Suprapubic skin (tissue), 4 donors: ENCODE results near the gene TNKS2. TPM values are rescaled to one million over a fixed set of nuclear protein-coding genes. Genes with fewer than 3 reads are reported as not detected.

Experiments used
- DNase-seq, 2 donors: peaks; one replicate each; pipeline ENCODE4 v3.0.0-alpha.2; 2019; ENCODE audit warnings: low spot score in 2 of 2
- H3K27ac ChIP-seq: fragments of 200-600 bp; sonication (generic); one replicate; pipeline ENCODE4 v1.5.1; 2019
- H3K27me3 ChIP-seq: fragments of 200-600 bp; sonication (generic); one replicate; pipeline ENCODE4 v1.5.1; 2019
- H3K36me3 ChIP-seq: fragments of 200-600 bp; sonication (generic); one replicate; pipeline ENCODE4 v1.5.1; 2019
- H3K4me1 ChIP-seq: fragments of 200-600 bp; sonication (generic); one replicate; pipeline ENCODE4 v1.5.1; 2019
- H3K4me3 ChIP-seq: fragments of 200-600 bp; sonication (generic); one replicate; pipeline ENCODE4 v1.5.1; 2019; ENCODE audit warnings: mild to moderate bottlenecking
- H3K9me3 ChIP-seq: fragments of 200-600 bp; sonication (generic); one replicate; pipeline ENCODE4 v1.5.1; 2019
- EP300 ChIP-seq: sonication (generic); formaldehyde crosslinking; IDR thresholded peaks from one replicate; pipeline ENCODE4 v1.6.1; 2017; ENCODE audit warnings: antibody characterized with exemption
- POLR2A ChIP-seq, 2 donors: fragments of 450-650 bp; IDR thresholded peaks; one replicate each; pipeline ENCODE4 v1.6.1; 2017; ENCODE audit warnings: antibody characterized with exemption in 2 of 2, mild to moderate bottlenecking in 2 of 2, moderate library complexity in 2 of 2
- POLR2AphosphoS5 ChIP-seq, 3 donors: sonication (generic); formaldehyde crosslinking; IDR thresholded peaks; one replicate each; pipeline ENCODE4 v1.6.1; 2017; ENCODE audit warnings: antibody characterized with exemption in 3 of 3
- WGBS: methylation state at CpG from one replicate; pipeline ENCODE4 v1.1.5; 2018; 5-methylcytosine and 5-hydroxymethylcytosine counted together
- total RNA-seq, 4 donors: library from RNA; depleted of rRNA; stranded (reverse); fragments of >200 nt; gene quantifications; one replicate each; pipeline ENCODE4 v1.1.0, GENCODE V29; 2016
- TF ChIP-seq, protein P1 (sequence below), 2 donors: fragments of 200-600 bp in 1 of 2; fragments of 450-650 bp in 1 of 2; sonication (generic) in 1 of 2; IDR thresholded peaks; one replicate each; pipeline ENCODE4 v1.5.1; 2016 to 2019; ENCODE audit warnings: antibody characterized with exemption in 2 of 2, mild to moderate bottlenecking in 1 of 2, moderate library complexity in 1 of 2

The TNKS2 gene
- total RNA-seq, 4 donors from 2014 or later = 33.8 to 69.4 (median 47.0) TPM

DNA sequence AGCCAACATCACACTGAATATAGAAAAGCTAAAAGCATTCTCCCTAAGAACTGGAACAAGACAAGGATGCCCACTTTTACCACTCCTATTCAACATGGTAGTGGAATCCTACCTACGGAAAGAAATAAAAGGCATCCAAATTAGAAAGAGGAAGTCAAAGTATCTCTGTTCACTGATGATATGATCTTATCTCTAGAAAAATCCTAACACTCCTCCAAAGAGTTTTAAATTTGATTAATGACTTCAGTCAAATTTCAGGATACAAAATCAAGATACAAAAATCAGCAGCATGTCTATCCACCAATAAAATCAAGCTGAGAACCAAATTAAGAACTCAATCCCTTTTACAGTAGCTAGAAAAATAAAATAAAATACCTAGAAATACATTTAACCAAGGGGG lies 35.3 kb upstream of the TNKS2 start:
- H3K36me3 ChIP-seq = no peaks in the 10 kb centered on the region
- no peak for DNase-seq
- H3K4me1 ChIP-seq = no peaks in the 10 kb centered on the region
- H3K27me3 ChIP-seq = no peaks in the 10 kb centered on the region
- H3K9me3 ChIP-seq = no peaks in the 10 kb centered on the region
- no peak overlapping the region for H3K27ac ChIP-seq
- 45% methylated on average over 1 of the region's 1 CpG for WGBS
- TF ChIP-seq POLR2A (IDR thresholded peaks at IDR 0.05) (no peak), EP300 (no peak), POLR2AphosphoS5 (IDR thresholded peaks at IDR 0.05) (no peak)
- TF ChIP-seq, protein P1, sequence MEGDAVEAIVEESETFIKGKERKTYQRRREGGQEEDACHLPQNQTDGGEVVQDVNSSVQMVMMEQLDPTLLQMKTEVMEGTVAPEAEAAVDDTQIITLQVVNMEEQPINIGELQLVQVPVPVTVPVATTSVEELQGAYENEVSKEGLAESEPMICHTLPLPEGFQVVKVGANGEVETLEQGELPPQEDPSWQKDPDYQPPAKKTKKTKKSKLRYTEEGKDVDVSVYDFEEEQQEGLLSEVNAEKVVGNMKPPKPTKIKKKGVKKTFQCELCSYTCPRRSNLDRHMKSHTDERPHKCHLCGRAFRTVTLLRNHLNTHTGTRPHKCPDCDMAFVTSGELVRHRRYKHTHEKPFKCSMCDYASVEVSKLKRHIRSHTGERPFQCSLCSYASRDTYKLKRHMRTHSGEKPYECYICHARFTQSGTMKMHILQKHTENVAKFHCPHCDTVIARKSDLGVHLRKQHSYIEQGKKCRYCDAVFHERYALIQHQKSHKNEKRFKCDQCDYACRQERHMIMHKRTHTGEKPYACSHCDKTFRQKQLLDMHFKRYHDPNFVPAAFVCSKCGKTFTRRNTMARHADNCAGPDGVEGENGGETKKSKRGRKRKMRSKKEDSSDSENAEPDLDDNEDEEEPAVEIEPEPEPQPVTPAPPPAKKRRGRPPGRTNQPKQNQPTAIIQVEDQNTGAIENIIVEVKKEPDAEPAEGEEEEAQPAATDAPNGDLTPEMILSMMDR (IDR thresholded peaks at IDR 0.05) = no peak
- H3K4me3 ChIP-seq = no peak overlapping the region

DNA sequence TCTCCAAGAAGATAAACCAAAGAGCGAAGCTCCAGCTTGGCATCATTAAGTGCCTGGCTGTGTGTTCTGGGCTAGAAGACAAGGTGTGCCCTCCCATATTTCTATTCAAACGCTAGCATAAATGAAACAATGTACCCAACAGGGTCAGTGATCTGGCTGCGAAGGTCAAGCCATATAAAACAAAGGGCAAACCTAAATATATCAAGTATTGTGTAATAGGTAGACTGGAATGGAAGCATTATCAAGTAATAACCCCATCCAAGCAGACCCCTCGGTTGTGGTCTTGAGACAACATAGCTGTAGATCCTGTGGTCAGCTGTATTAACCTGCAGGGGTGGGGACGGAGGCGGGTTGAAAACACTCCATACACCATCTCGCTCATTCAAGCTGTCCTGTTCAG lies 31.6 kb upstream of the TNKS2 start:
- Histone ChIP-seq H3K27ac (no peak overlapping the region), H3K4me3 (no peak overlapping the region), H3K27me3 (no peaks in the 10 kb centered on the region), H3K4me1 (no peaks in the 10 kb centered on the region), H3K9me3 (no peaks in the 10 kb centered on the region), H3K36me3 (no peaks in the 10 kb centered on the region)
- WGBS = 92% methylated on average over 7 of the region's 7 CpGs
- TF ChIP-seq, protein P1 (IDR thresholded peaks at IDR 0.05) = no peak
- TF ChIP-seq POLR2A (IDR thresholded peaks at IDR 0.05) = no peak
- TF ChIP-seq EP300 = no peak
- no peak for TF ChIP-seq POLR2AphosphoS5 (IDR thresholded peaks at IDR 0.05)
- DNase-seq = no peak

DNA sequence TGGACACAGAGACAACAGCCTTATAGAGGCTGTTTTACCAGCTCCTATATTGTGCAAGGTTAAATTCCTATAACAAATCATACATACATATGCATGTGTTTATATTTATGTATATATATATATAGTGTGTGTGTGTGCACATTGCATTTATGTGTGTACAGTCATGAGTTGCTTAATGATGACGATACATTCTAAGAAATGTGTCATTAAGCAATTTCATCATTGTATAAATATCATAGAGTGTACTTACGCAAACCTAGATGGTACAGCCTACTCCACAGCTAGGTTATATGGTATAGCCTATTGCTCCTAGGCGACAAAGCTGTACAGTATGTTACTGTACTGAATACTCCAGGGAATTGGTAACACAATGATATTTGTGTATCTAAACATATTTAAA lies 30.1 kb upstream of the TNKS2 start:
- Histone ChIP-seq H3K27ac (no peak overlapping the region), H3K9me3 (no peaks in the 10 kb centered on the region), H3K4me3 (no peak overlapping the region), H3K27me3 (no peaks in the 10 kb centered on the region), H3K4me1 (no peaks in the 10 kb centered on the region), H3K36me3 (no peaks in the 10 kb centered on the region)
- no peak for DNase-seq
- TF ChIP-seq, protein P1 (IDR thresholded peaks at IDR 0.05) = no peak
- no peak for TF ChIP-seq EP300
- WGBS = 80% methylated on average over 3 of the region's 3 CpGs

DNA sequence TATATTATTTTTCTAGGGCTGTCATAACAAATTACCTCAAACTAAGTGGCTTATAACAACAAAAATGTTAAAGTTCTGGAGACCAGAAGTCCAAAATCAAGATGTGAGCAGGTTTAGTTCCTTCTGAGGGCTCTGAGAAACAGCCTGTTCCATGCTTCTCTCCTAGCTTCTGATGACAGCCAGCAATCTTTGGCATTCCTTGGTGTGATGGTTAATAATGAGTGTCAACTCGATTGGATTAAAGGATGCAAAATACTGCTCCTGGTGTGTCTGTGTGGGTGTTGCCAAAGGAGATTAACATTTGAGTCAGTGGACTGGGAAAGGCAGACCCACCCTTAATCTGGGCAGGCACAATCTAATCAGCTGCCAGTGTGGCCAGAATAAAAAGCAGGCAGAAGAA lies 26.3 kb upstream of the TNKS2 start:
- 47% methylated on average over 1 of the region's 1 CpG for WGBS
- Histone ChIP-seq H3K4me1 (peaks cover 3% of the 10 kb centered on the region), H3K27me3 (peaks cover 3% of the 10 kb centered on the region), H3K36me3 (no peaks in the 10 kb centered on the region), H3K9me3 (no peaks in the 10 kb centered on the region), H3K4me3 (no peak overlapping the region), H3K27ac (no peak overlapping the region)
- DNase-seq = no peak
- TF ChIP-seq EP300 = no peak
- no peak for TF ChIP-seq POLR2AphosphoS5 (IDR thresholded peaks at IDR 0.05)

DNA sequence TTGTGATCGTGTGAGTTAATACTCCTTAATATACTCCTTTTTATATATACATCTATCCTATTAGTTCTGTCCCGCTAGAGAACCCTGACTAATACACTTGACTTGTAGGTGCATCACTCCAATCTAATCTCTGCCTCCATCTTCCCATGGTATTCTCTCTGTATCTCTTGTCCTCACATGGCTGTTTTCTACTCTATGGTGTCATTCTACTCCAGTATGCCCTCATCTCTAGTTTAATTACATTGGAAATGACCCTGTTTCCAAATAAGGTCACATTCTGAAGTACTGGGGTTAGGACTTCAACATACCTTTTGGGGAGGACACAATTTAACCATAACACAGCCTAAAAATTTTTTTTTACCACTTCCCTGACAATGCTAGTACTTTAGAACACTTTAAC lies 25.8 kb upstream of the TNKS2 start:
- Histone ChIP-seq H3K9me3 (no peaks in the 10 kb centered on the region), H3K27ac (no peak overlapping the region), H3K27me3 (peaks cover 3% of the 10 kb centered on the region), H3K36me3 (no peaks in the 10 kb centered on the region), H3K4me3 (no peak overlapping the region), H3K4me1 (peaks cover 3% of the 10 kb centered on the region)
- WGBS = 84% methylated on average over 2 of the region's 2 CpGs
- no peak for DNase-seq
- TF ChIP-seq, protein P1 (IDR thresholded peaks at IDR 0.05) = no peak
- TF ChIP-seq POLR2AphosphoS5 (IDR thresholded peaks at IDR 0.05) (no peak), EP300 (no peak), POLR2A (IDR thresholded peaks at IDR 0.05) (no peak)

DNA sequence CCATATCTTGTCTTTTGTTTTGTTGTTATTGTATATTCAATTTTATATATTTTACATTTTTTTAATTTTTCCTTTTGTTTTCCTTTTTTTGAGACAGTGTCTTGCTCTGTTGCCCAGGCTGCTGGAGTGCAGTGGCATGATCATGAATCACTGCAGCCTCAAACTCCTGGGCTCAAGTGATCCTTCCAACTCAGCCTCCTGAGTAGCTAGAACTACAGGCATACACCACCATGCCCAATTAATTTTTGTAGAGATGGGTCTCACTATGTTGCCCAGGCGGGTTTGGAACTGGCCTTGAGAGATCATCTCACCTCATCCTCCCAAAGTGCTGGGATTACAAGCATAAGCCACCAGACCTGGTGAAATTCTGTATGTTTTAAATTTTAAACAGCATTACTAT lies 25.4 kb upstream of the TNKS2 start:
- WGBS = 100% methylated on average over 1 of the region's 1 CpG
- Histone ChIP-seq H3K4me1 (peaks cover 3% of the 10 kb centered on the region), H3K27me3 (peaks cover 3% of the 10 kb centered on the region), H3K9me3 (no peaks in the 10 kb centered on the region), H3K4me3 (no peak overlapping the region), H3K27ac (no peak overlapping the region), H3K36me3 (no peaks in the 10 kb centered on the region)
- TF ChIP-seq POLR2A (IDR thresholded peaks at IDR 0.05) (no peak), EP300 (no peak)
- TF ChIP-seq, protein P1 (IDR thresholded peaks at IDR 0.05) = no peak
- no peak for DNase-seq
